Endothelial cell of umbilical vein (primary cell): Measurements from ENCODE around the gene AUTS2. TPM values are rescaled to one million over a fixed set of nuclear protein-coding genes. Genes with fewer than 3 reads are reported as not detected.

Experiments used
- BruUV-seq: library from RNA; stranded (reverse); fragments of 400-500 nt; replicated peaks from 2 replicates; lab custom pipeline; 2021; lab: Mats Ljungman, UMichigan
- CTCF ChIA-PET: fragments of 300-600, 350-600 bp; sonication (Branson Sonifier 250); formaldehyde crosslinking; loops from one replicate; lab custom pipeline; 2021; ENCODE audit warnings: antibody characterized with exemption, inconsistent platforms; lab: Charles Lee
- POLR2A ChIA-PET: fragments of 300-600, 350-600 bp; sonication (Branson Sonifier 250); formaldehyde crosslinking; loops from one replicate; lab custom pipeline; 2021; ENCODE audit warnings: antibody characterized with exemption, inconsistent platforms; lab: Charles Lee
- DNase-seq: peaks from one replicate; pipeline ENCODE4 v3.0.0-alpha.2; 2011; ENCODE audit warnings: low read depth, low spot score
- FAIRE-seq: peaks from 2 replicates; lab custom pipeline; 2011; peaks lifted over from hg19 to GRCh38; lab: Jason Lieb, UNC
- H2AFZ ChIP-seq: 2 replicates; pipeline ENCODE4 v1.6.0; 2012; ENCODE audit warnings: low read depth, low read length, control low read depth, inconsistent platforms
- H3K27ac ChIP-seq: 2 replicates; pipeline ENCODE4 v1.5.1; 2011; ENCODE audit warnings: low read depth, mild to moderate bottlenecking, control low read depth, low read length, moderate library complexity; ENCODE audit not compliant: insufficient read depth
- H3K27me3 ChIP-seq, 2 experiments: 2 replicates each; pipeline versions ENCODE4 v1.6.0 to v1.6.1; 2011; ENCODE audit warnings: low read length in 2 of 2, mixed read lengths in 1 of 2; ENCODE audit not compliant: control insufficient read depth in 2 of 2, insufficient read depth in 2 of 2
- H3K36me3 ChIP-seq, 2 experiments: 2 replicates in 1 of 2; 3 replicates in 1 of 2; pipeline ENCODE4 v1.5.1; 2011; ENCODE audit warnings: low read length in 2 of 2, mild to moderate bottlenecking in 1 of 2, moderate library complexity in 1 of 2; ENCODE audit not compliant: control insufficient read depth in 2 of 2, insufficient read depth in 2 of 2; ENCODE audit errors: extremely low read depth in 1 of 2
- H3K4me1 ChIP-seq: 3 replicates; pipeline ENCODE4 v1.5.1; 2011; ENCODE audit warnings: mild to moderate bottlenecking, low read length; ENCODE audit not compliant: control insufficient read depth, insufficient read depth; ENCODE audit errors: extremely low read depth
- H3K4me2 ChIP-seq: 2 replicates; pipeline ENCODE4 v1.6.1; 2011; ENCODE audit warnings: low read length, control low read depth, mixed read lengths; ENCODE audit not compliant: insufficient read depth
- H3K4me3 ChIP-seq, 3 experiments: fragments of 200-600 bp in 1 of 3; sonication (generic), shearing (Covaris generic) in 1 of 3; replicated peaks in 1 of 3; 2 replicates each; pipeline ENCODE4 v1.5.1; 2011 to 2016; ENCODE audit warnings: control low read depth in 3 of 3, low read length in 3 of 3, mild to moderate bottlenecking in 2 of 3, inconsistent platforms in 1 of 3, low read depth in 1 of 3, moderate library complexity in 1 of 3; ENCODE audit not compliant: insufficient read depth in 1 of 3
- H3K79me2 ChIP-seq: 2 replicates; pipeline ENCODE4 v1.6.0; 2012; ENCODE audit warnings: low read length, inconsistent platforms; ENCODE audit not compliant: control insufficient read depth, insufficient read depth
- H3K9ac ChIP-seq: replicated peaks from 2 replicates; pipeline ENCODE3; 2011; ENCODE audit warnings: low read length, control low read depth; ENCODE audit not compliant: insufficient read depth; ENCODE audit errors: extremely low read depth
- H3K9me1 ChIP-seq: replicated peaks from 3 replicates; pipeline ENCODE4 v1.6.0; 2011; ENCODE audit warnings: mild to moderate bottlenecking, low read length; ENCODE audit not compliant: control insufficient read depth, insufficient read depth; ENCODE audit errors: extremely low read depth
- H3K9me3 ChIP-seq: replicated peaks from 2 replicates; pipeline ENCODE4 v1.5.1; 2012; ENCODE audit warnings: low read length, inconsistent platforms; ENCODE audit not compliant: control insufficient read depth, insufficient read depth
- H4K20me1 ChIP-seq: replicated peaks from 2 replicates; pipeline ENCODE3; 2011; ENCODE audit warnings: mild to moderate bottlenecking, low read length; ENCODE audit not compliant: control insufficient read depth, insufficient read depth; ENCODE audit errors: extremely low read depth
- CTCF ChIP-seq, 2 donors: IDR thresholded peaks; 1 replicate in 1 of 2; 2 replicates in 1 of 2; pipeline ENCODE4 v1.5.1; 2011; ENCODE audit warnings: low read length in 2 of 2, mild to moderate bottlenecking in 2 of 2, moderate library complexity in 2 of 2, control low read depth in 1 of 2, inconsistent platforms in 1 of 2, low read depth in 1 of 2; ENCODE audit not compliant: insufficient read depth in 1 of 2; ENCODE audit errors: extremely low read depth in 1 of 2
- EZH2 ChIP-seq: IDR thresholded peaks from 2 replicates; pipeline ENCODE4 v1.6.1; 2012; ENCODE audit warnings: borderline replicate concordance, low read depth, mild to moderate bottlenecking, moderate library complexity, low read length, inconsistent platforms; ENCODE audit not compliant: severe bottlenecking
- FOS ChIP-seq: IDR thresholded peaks from 2 replicates; pipeline ENCODE4 v1.6.1; 2011; ENCODE audit warnings: mild to moderate bottlenecking, low read length, moderate library complexity, borderline replicate concordance; ENCODE audit not compliant: insufficient read depth
- GATA2 ChIP-seq: IDR thresholded peaks from 2 replicates; pipeline ENCODE4 v1.7.0; 2011; ENCODE audit warnings: low read depth, mild to moderate bottlenecking, moderate library complexity, mixed read lengths, low read length; ENCODE audit not compliant: insufficient read length, insufficient read depth
- JUN ChIP-seq: IDR thresholded peaks from 2 replicates; pipeline ENCODE4 v1.6.1; 2011; ENCODE audit warnings: borderline replicate concordance, low read depth; ENCODE audit not compliant: insufficient read length, insufficient read depth
- MAX ChIP-seq: IDR thresholded peaks from 2 replicates; pipeline ENCODE4 v1.6.1; 2011; ENCODE audit not compliant: insufficient read depth, insufficient read length
- MYC ChIP-seq: IDR thresholded peaks from one replicate; pipeline ENCODE4 v1.6.1; 2011; ENCODE audit warnings: mild to moderate bottlenecking, low read depth, low read length
- POLR2A ChIP-seq: IDR thresholded peaks from 2 replicates; pipeline ENCODE4 v1.6.1; 2012; ENCODE audit warnings: low read depth, mild to moderate bottlenecking, control low read depth, low read length
- POLR2AphosphoS5 ChIP-seq: IDR thresholded peaks from 2 replicates; pipeline ENCODE4 v1.6.1; 2012; ENCODE audit warnings: low read depth, mild to moderate bottlenecking, control low read depth, low read length, moderate library complexity; ENCODE audit not compliant: insufficient read depth
- dilution Hi-C: fragments of 300-500 bp; cut with MboI; formaldehyde crosslinking; loops from one replicate; pipeline ENCODE4 v1.15.0; 2019; ENCODE audit warnings: low sequenced_read_pairs; ENCODE audit not compliant: extremely low pct_ligation_motif_present
- intact Hi-C: fragments of 100-400 bp; cut with micrococcal nuclease; formaldehyde crosslinking; loops from one replicate; pipeline ENCODE4 v1.10.0; 2022
- polyA plus RNA-seq, 4 experiments: library from polyadenylated mRNA; depleted of rRNA in 3 of 4; stranded (reverse) in 3 of 4; unstranded in 1 of 4; fragments of >200 nt; gene quantifications; 2 replicates each; pipeline versions ENCODE4 v1.2.1 to v1.2.3, GENCODE V29; 2011 to 2012; ENCODE audit warnings: missing spikeins in 1 of 4
- total RNA-seq: library from RNA; stranded (reverse); gene quantifications from 2 replicates; pipeline ENCODE4 v1.2.3, GENCODE V29; 2021

The AUTS2 gene
- total and polyA plus RNA-seq, 2 donors (not counting 3 experiments of a cell fraction or from before 2014, with no cell fraction given) = 0.59 to 8.0 TPM

- intact Hi-C loops (no loop called here), dilution Hi-C loops (no loop called here)
- no peak overlapping the region for H2AFZ ChIP-seq
- no peak overlapping the region for H3K4me3 ChIP-seq
- H3K9me1 ChIP-seq = no peaks in the 10 kb centered on the region
- H3K27me3 ChIP-seq = no peaks in the 10 kb centered on the region
- FAIRE-seq = no peak
- no peak overlapping the region for H3K27ac ChIP-seq
- no peaks in the 10 kb centered on the region for H3K79me2 ChIP-seq
- TF ChIP-seq EZH2 = no peak
- no peak for TF ChIP-seq MYC
- TF ChIP-seq MAX = no peak
- no peak for TF ChIP-seq GATA2
- TF ChIP-seq POLR2AphosphoS5 = no peak
- no peak for TF ChIP-seq CTCF (IDR thresholded peaks at IDR 0.05; ENCODE audit: extremely low read depth in 1 of 2, insufficient read depth in 1 of 2, low read depth in 1 of 2, low read length in 2 of 2)
- no peak for TF ChIP-seq FOS
- TF ChIP-seq POLR2A = no peak
- no peak for TF ChIP-seq JUN
- CTCF ChIA-PET = no interaction called here
- no peaks in the 10 kb centered on the region for H3K36me3 ChIP-seq
- H3K9me3 ChIP-seq = no peaks in the 10 kb centered on the region
- no peak overlapping the region for H3K9ac ChIP-seq
- no peak for DNase-seq
- H4K20me1 ChIP-seq = no peaks in the 10 kb centered on the region
- POLR2A ChIA-PET = no interaction called here
- H3K4me2 ChIP-seq = no peak overlapping the region
- BruUV-seq = no TSS peak
- H3K4me1 ChIP-seq = no peaks in the 10 kb centered on the region
These were observed 780.9 kb downstream of the AUTS2 start for GRCh38 chr7:70379210-70379609.
